Activated CD4-positive, CD25-positive, alpha-beta regulatory T cell treated with anti-CD3 and anti-CD28 coated beads, Interleukin-2, amount 50 U/mL, for 72 hours (primary cell): ENCODE data around the gene OR2AE1.
A peak's percentile ranks its signal among the peaks of the same experiment; 100 is the strongest.
"Not testable (repeated sequence)": the region's sequence is repeated elsewhere in the genome, so short reads cannot be mapped to it uniquely, and the experiment has no call there.

Experiments
- DNase-seq: peaks from one replicate; pipeline ENCODE4 v3.0.0; 2021

The OR2AE1 gene, protein sequence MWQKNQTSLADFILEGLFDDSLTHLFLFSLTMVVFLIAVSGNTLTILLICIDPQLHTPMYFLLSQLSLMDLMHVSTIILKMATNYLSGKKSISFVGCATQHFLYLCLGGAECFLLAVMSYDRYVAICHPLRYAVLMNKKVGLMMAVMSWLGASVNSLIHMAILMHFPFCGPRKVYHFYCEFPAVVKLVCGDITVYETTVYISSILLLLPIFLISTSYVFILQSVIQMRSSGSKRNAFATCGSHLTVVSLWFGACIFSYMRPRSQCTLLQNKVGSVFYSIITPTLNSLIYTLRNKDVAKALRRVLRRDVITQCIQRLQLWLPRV

DNA sequence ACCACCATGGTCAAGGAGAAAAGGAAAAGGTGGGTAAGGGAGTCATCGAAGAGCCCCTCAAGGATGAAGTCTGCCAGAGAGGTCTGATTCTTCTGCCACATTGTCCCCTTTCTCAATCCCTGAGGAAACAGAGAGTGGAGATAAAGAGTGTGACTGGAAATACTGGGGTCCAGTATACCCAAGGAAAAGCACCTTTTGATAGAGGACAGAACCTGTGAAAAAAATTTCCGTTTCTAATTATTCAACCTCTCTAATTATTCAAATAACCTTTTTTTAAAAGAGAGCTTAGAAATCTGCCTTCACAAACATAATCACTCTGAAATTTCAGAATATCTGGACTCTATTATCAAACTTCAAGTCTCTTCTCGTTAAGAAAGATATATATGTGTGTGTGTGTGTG, at the start of gene OR2AE1:
Gene OR2AE1 (minus strand): TSS at position 101 of the 400 bp plus-strand sequence. CDS start 0 bp downstream, at position 101.
- no peak for DNase-seq

- DNase-seq: no peak
Observed at GRCh38 chr7:99926321-99926720, 49.5 kb upstream of the OR2AE1 start.

GRCh38 chr7:99923200-99923599, 46.4 kb upstream of the OR2AE1 start:
- DNase-seq: no peak

GRCh38 chr7:99920149-99920548, 43.3 kb upstream of the OR2AE1 start:
- DNase-seq: no peak

DNA sequence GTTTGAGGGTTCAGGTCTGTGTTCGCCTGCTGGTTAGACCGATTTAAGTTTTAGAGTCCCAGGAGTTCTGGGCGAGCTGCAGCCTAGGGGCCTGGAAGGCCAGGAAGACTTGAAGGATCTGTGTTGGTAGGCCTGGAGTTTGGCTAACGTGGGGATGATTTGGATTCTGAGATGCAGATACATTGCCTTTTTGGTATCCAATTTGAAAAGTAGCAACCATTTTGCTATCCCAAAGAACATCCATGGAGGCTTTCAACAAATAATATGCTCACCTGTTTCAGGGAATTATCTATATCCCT, 42.9 kb upstream of the OR2AE1 start:
- no peak for DNase-seq

DNA sequence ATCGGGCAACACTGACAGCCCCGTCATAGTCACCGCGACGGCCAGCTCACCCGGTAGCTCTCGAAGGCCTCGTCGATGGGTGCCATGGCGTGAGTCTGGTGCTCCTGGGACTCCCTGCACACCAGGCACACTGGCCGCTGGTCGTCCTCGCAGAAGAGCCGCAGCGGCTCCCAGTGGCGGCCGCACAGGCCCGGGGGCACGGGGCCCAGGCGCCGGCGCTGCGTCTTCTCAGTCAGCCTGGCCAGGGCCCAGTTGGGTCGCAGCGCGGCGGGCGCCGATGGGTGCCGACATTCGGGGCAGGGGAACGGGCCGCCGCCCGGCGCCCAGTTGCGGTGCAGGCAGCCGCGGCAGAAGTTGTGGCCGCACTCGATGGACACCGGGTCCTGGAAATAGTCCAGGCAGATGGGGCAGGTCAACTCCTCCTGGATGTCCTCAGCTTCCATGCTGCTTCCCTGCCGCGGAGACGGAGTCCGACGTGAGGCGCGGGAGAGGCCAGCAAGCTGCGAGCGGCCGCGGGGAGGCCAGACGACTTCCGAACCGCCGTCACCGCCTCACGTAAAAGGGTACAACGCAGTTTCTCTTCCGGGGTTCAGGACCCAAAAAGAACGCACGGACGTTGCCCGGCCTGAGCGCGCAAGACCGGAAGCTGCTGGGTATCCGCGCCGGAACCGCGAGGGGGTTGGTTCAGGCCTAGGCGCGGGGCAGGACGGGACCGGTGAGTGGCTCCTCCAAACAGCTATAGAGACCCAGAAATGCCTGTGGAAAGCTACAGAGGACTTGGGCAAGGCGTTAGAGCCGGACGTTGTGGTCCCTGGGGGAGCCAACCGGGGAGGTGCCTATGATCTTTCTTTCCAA, 42.4 kb upstream of the OR2AE1 start, which contains the start of gene TRIM4:
Gene TRIM4 (minus strand): TSS at position 572 of the 855 bp plus-strand sequence. CDS start 129 bp downstream, at position 443.
- peak; percentile 92 for DNase-seq

DNA sequence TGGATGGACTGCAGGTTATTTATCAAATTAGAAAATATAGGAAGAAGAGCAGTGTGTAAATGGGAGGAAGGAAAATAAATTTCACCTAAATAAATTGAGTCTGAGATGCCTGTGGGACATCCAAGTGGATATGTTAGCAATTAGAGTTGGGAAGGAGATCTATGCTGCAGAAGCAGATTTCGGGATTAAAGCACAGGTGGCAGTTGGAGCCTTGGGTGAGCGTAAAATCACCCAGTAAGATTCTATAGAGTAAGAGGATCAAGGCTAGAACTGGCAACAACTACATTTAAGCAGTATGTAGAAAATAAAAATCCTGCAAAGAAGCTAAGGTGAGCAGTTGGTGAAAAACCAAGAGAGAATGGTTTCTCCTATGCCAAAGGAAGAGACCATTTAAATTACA, 34.1 kb upstream of the OR2AE1 start:
- DNase-seq: no peak

GRCh38 chr7:99901581-99901980, 24.7 kb upstream of the OR2AE1 start:
- DNase-seq: no peak

DNA sequence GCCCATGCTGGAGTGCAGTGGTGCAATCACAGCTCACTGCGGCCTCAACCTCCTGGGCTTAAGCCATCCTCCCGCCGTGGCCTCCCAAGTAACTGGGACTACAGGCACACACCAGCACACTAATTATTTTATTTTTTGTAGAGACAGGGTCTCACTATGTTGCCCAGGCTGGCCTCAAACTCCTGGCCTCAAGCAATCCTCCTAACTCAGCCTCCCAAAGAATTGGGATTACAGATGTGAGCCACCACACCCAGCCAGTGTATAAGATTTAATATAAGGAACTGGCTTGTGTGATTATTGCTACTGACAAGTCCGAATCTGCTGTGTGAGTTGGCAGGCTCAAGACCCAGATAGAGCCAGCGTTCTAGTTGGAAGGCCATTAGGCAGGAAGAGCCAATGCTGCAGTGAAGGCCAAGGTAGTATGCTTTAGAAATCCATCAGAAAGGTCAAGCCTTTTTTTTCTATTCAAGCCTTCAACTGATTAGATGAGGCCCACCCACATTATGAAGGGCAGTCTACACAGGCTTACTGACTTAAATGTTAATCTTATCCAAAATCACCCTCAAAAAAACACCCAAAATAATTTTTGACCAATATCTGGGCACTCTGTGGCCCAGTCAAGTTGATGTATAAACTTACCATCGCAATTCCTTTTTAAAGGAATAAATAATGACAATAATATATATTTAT, 23.1 kb upstream of the OR2AE1 start:
- DNase-seq: no peak

GRCh38 chr7:99898836-99899235, 22.0 kb upstream of the OR2AE1 start:
- no peak for DNase-seq

DNA sequence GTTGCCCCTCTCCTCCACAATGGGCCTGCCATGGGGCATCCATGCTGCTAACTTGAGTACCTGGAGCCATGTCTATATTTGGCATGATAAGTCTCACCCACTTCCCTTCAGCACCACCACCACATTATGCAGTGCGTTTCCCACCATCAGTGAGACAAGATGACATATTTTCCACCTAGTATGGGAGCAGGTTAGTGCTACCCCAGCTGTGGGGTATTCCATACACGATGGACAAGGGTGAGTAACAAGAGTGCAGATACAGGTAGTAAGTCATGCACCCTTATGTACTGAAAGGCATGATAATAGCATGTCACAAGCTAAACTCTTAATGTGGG, 21.2 kb upstream of the OR2AE1 start:
- DNase-seq: no peak

DNA sequence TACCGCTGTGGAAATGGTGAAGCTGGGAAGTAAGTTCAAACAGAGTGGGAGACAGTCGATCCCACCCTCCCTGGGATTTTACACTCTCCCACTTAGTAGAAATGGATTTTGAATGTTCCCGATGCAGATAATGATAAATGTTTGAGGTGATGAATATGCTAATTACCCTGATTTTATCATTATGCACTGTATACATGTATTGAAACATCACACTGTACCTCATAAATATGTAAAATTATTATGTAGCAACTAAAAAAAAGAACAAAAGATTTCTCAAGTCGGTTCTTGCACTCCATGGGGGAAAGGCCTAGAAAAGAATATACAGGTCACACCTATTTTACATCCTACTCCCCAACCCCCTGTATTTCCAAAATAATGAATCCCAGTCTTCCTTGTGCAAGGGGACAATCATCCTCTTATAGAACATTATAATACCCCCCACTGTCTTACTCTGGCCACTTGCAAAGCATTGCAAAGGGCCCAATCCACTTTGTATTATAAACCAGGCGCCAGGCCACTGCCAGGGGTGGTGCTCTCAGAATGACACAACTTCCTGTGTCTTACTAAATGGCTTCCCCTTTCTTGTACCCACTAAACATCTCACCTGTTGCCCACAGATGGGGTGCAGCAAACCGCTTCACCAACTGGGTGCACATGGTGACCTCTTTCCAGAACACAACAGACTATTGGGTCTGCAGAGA, 20.6 kb upstream of the OR2AE1 start:
- DNase-seq: no peak

DNA sequence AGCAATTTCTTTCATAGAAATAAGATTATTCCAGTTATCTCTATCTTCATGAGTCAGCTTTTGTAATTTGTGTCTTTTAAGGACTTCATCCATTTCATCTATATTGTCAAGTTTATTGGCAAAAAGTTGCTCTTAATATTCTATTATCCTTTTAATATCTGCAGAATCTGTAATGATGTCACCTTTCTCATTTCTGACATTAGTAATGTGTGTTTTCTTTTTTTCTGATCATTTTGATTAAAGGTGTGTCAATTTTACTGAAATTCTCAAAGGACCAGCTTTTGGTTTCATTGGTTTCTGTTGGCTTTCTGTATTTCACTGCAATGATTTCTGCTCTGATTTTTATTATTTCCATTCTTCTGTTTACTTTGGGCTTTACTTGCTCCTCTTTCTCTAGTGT, 17.9 kb upstream of the OR2AE1 start:
- DNase-seq: no peak

DNA sequence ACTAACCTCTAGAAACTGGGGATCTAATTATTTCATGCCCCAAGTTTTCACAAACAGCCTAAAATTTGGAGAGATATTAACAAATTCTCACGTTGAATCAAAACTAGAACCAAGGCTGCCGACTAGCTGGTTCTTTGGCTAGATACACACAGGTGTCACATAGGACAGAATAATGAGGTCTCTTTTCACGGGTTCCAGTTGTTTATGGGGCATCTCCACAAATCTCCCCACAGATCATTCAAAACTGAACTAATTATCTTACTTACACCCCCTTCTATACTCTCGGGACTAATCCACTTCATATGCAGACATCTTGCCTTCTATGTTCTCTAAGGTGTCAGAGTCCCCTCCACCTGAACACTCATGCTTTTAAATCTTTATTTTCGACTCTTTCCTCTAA, 16.4 kb upstream of the OR2AE1 start:
- DNase-seq: no peak

GRCh38 chr7:99890348-99890747, 13.5 kb upstream of the OR2AE1 start:
- not testable (repeated sequence) for DNase-seq

GRCh38 chr7:99888366-99888765, 11.5 kb upstream of the OR2AE1 start:
- DNase-seq: not testable (repeated sequence)

DNA sequence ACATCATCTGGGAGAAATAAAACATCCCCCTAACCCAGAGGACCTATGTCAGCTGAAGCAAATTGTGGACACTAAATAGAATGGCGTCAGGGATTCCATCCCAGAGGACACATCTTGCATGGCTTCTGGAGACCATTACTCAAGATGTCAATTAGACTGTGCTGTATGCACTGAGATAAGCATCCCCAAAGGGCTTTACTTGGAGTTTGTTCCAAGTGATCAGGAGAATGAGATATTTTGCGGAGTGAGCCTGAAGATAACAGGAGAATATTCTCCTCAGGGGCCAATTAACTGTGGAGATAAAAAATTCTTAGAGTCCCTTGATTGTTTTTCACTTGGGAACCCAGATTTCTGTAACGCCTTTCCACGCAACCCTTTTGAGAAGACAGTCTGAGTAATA, 4.5 kb upstream of the OR2AE1 start:
- DNase-seq: no peak

DNA sequence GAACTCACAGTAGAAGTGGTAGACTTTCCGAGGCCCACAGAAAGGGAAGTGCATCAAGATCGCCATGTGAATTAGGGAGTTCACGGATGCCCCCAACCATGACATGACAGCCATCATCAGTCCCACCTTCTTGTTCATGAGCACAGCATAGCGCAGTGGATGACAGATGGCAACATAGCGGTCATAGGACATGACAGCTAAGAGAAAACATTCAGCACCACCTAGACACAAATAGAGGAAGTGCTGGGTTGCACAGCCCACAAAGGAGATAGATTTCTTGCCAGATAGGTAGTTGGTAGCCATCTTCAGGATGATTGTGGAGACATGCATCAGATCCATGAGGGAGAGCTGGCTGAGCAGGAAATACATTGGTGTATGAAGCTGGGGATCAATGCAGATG, 342 bp downstream of the OR2AE1 start:
- DNase-seq: no peak

DNA sequence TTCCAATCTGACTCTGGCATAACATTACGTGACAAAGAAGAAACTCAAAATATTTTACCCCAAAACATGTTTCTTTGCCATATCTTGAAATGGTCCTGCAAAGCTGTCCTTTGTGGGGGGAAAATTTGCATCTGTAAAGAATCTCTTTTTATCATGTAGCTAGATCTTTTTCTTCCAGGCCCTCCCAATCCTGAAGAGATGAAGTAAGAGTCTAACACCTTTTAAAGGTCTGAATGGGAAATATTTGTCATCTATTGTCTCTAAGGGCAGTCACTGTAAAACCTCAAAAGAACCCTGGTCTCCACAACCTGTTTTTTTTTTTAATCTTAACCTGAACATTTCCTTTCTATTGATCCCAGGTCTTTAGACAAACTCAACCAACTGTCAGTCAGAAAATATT, 8.6 kb downstream of the OR2AE1 start:
- DNase-seq: no peak

DNA sequence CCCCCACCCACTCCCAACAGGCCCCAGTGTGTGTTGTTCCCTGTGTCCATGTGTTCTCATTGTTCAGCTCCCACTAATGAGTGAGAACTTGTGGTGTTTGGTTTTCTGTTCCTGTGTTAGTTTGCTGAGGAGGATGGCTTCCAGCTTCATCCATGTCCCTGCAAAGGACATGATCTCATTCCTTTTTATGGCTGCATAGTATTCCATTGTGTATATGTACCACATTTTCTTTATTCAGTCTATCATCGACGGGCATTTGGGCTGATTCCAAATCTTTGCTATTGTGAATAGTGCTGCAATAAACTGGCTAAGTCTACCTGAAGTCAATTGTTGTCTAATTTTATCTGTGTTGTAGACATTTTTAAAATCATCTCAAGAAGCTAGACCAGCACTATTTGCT, 9.4 kb downstream of the OR2AE1 start:
- not testable (repeated sequence) for DNase-seq

- DNase-seq: no peak
Observed at GRCh38 chr7:99863847-99864440, 12.9 kb downstream of the OR2AE1 start.

GRCh38 chr7:99860281-99861127, 16.3 kb downstream of the OR2AE1 start:
- no peak for DNase-seq
